B cell (primary cell): ENCODE results near the gene RDH14. TPM values are rescaled to one million over a fixed set of nuclear protein-coding genes. Genes with fewer than 3 reads are reported as not detected.

Experiments used
- ATAC-seq: fragments of 200-7000 bp; cut with Tn5 transposase; one replicate; pipeline ENCODE4 v1.10.0; 2021; ENCODE audit warnings: low read depth, mild to moderate bottlenecking, moderate number of reproducible peaks, moderate library complexity
- CTCF ChIA-PET: fragments of 350-600 bp; sonication (Branson Sonifier 250); formaldehyde crosslinking; loops from one replicate; lab custom pipeline; 2021; ENCODE audit warnings: antibody characterized with exemption, inconsistent platforms; lab: Charles Lee
- POLR2A ChIA-PET: fragments of 350-600 bp; sonication (Branson Sonifier 250); formaldehyde crosslinking; loops from one replicate; lab custom pipeline; 2021; ENCODE audit warnings: antibody characterized with exemption; lab: Charles Lee
- DNase-seq: peaks from one replicate; pipeline ENCODE4 v3.0.0; 2013
- H2AFZ ChIP-seq: 2 replicates; pipeline ENCODE4 v1.6.1; 2012; ENCODE audit warnings: mild to moderate bottlenecking, low read depth, low read length; ENCODE audit not compliant: insufficient read depth, poor library complexity, severe bottlenecking
- H3K27ac ChIP-seq, 2 donors: 1 replicate in 1 of 2; 2 replicates in 1 of 2; pipeline ENCODE4 v1.5.1; 2012 to 2013; ENCODE audit warnings: low read length in 2 of 2, mild to moderate bottlenecking in 2 of 2, moderate library complexity in 1 of 2
- H3K27me3 ChIP-seq, 4 experiments: fragments of 200-600 bp in 1 of 4; sonication (generic) in 1 of 4; replicated peaks in 1 of 4; 1 replicate in 2 of 4; 2 replicates in 2 of 4; pipeline versions ENCODE4 v1.6.1 to v1.7.0; 2013 to 2016; ENCODE audit warnings: low read length in 3 of 4, mild to moderate bottlenecking in 2 of 4, mixed read lengths in 1 of 4, moderate library complexity in 1 of 4; ENCODE audit not compliant: insufficient read depth in 4 of 4, control insufficient read depth in 3 of 4; ENCODE audit errors: control extremely low read depth in 1 of 4
- H3K36me3 ChIP-seq, 2 experiments: replicated peaks in 1 of 2; 1 replicate in 1 of 2; 2 replicates in 1 of 2; pipeline versions ENCODE4 v1.6.1 to v1.7.1; 2013; ENCODE audit warnings: low read length in 1 of 2; ENCODE audit not compliant: insufficient read depth in 2 of 2, control insufficient read depth in 1 of 2; ENCODE audit errors: control extremely low read depth in 1 of 2, extremely low read depth in 1 of 2
- H3K4me1 ChIP-seq, 2 donors: fragments of 200-600 bp in 1 of 2; sonication (generic) in 1 of 2; 1 replicate in 1 of 2; 2 replicates in 1 of 2; pipeline versions ENCODE4 v1.5.1 to v1.6.1; 2013 to 2017; ENCODE audit warnings: low read length in 2 of 2; ENCODE audit not compliant: control insufficient read depth in 2 of 2, insufficient read depth in 2 of 2
- H3K4me2 ChIP-seq: replicated peaks from 2 replicates; pipeline ENCODE3; 2012; ENCODE audit warnings: mild to moderate bottlenecking, low read depth, low read length; ENCODE audit not compliant: poor library complexity, severe bottlenecking
- H3K4me3 ChIP-seq, 5 experiments: fragments of 200-600 bp in 1 of 5; sonication (generic) in 1 of 5; 1 replicate in 3 of 5; 2 replicates in 2 of 5; pipeline versions ENCODE4 v1.5.1 to v1.7.0; 2011 to 2016; ENCODE audit warnings: low read length in 4 of 5, mild to moderate bottlenecking in 4 of 5, low read depth in 2 of 5, control low read depth in 1 of 5, moderate library complexity in 1 of 5; ENCODE audit not compliant: insufficient read depth in 1 of 5; ENCODE audit errors: control extremely low read depth in 1 of 5, extremely low read depth in 1 of 5
- H3K79me2 ChIP-seq: fragments of 200-600 bp; sonication (generic); one replicate; pipeline ENCODE4 v1.6.0; 2016; ENCODE audit warnings: low read length; ENCODE audit not compliant: control insufficient read depth, insufficient read depth
- H3K9ac ChIP-seq: fragments of 200-600 bp; sonication (generic); 2 replicates; pipeline ENCODE4 v1.6.1; 2017; ENCODE audit warnings: mild to moderate bottlenecking, low read length, moderate library complexity
- H3K9me3 ChIP-seq, 3 donors: one replicate each; pipeline versions ENCODE4 v1.6.1 to v1.7.1; 2013; ENCODE audit warnings: low read length in 2 of 3; ENCODE audit not compliant: control insufficient read depth in 2 of 3, insufficient read depth in 1 of 3; ENCODE audit errors: control extremely low read depth in 1 of 3
- H4K20me1 ChIP-seq: 2 replicates; pipeline ENCODE4 v1.6.0; 2012; ENCODE audit warnings: mild to moderate bottlenecking, low read length; ENCODE audit not compliant: insufficient read depth, control insufficient read depth, poor library complexity, severe bottlenecking
- H3K27ac Mint-ChIP-seq: one replicate; pipeline ENCODE4 v1.8.0; 2021; ENCODE audit warnings: mixed read lengths
- H3K27me3 Mint-ChIP-seq: one replicate; pipeline ENCODE4 v1.8.0; 2021; ENCODE audit warnings: mixed read lengths
- H3K4me1 Mint-ChIP-seq: one replicate; pipeline ENCODE4 v1.8.0; 2021; ENCODE audit warnings: mixed read lengths
- H3K4me3 Mint-ChIP-seq: one replicate; pipeline ENCODE4 v1.8.0; 2021; ENCODE audit warnings: mixed read lengths
- H3K9me3 Mint-ChIP-seq: one replicate; pipeline ENCODE4 v1.8.0; 2022; ENCODE audit warnings: mixed read lengths; ENCODE audit not compliant: insufficient read depth
- EZH2 ChIP-seq: IDR thresholded peaks from 2 replicates; pipeline ENCODE4 v1.6.1; 2012; ENCODE audit warnings: borderline replicate concordance, low read depth, mild to moderate bottlenecking, moderate library complexity, low read length; ENCODE audit not compliant: insufficient read depth, poor library complexity, severe bottlenecking
- WGBS: methylation state at CpG from one replicate; pipeline ENCODE4 v1.1.5; 2013; ENCODE audit warnings: missing lambda C conversion rate; ENCODE audit not compliant: insufficient coverage; 5-methylcytosine and 5-hydroxymethylcytosine counted together
- intact Hi-C: fragments of 100-400 bp; cut with micrococcal nuclease; formaldehyde crosslinking; loops from one replicate; pipeline ENCODE4 v1.10.0; 2022
- polyA plus RNA-seq: library from polyadenylated mRNA; depleted of rRNA; stranded (reverse); fragments of >200 nt; gene quantifications from 2 replicates; pipeline ENCODE4 v1.2.3, GENCODE V29; 2012
- total RNA-seq, 2 donors: library from RNA; stranded (reverse); fragments of 120-200 nt in 1 of 2; gene quantifications; 1 replicate in 1 of 2; 2 replicates in 1 of 2; pipeline versions ENCODE4 v1.2.3 to v1.2.4, GENCODE V29; 2013 to 2022
- TF ChIP-seq, protein P1 (sequence below): fragments of 200-600 bp; IDR thresholded peaks from one replicate; pipeline ENCODE4 v1.8.0; 2022; ENCODE audit warnings: antibody characterized with exemption, mild to moderate bottlenecking

Gene RDH14
- total and polyA plus RNA-seq, 2 donors (not counting 1 experiment from before 2014, with no cell fraction given), result 9.6 to 18.5 TPM

DNA sequence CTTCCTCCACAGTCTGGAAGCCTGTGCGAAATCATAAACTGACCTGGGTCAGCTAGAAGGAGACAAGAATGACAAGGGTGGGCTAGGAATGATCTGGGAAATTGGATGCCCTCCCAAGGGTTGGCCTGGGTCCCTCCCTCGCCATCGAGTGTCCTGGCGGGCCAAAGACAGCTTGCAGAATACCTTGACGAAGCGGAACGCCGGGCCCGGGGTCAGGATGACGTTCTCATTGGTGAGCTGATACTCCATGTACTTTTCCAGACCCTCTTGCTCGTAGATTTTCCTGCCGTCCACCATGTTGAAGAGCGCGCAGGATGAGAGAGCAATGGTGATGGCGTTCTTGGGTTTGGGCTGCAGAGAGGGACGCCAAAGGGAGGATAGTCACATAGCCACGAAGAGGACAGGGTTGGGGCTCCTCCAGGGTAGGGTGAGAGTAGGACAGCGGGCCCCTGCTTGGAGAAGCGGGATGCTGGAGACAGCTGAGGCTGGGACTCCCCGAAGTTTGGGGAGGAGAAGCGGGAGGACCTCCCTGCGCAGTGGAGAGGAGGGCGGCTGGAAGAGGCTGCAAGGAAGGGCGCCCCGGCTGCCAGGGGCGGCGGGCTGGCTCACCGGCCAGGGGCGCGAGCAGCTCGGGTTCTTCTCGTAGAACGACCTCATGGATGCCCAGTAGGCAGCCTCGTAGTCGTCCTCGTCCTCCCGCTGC is 23.6 kb upstream of the RDH14 start:
- ATAC-seq (no peak), DNase-seq (no peak)
- Mint-ChIP-seq H3K4me3 (no peak overlapping the region), H3K4me1 (no peaks in the 10 kb centered on the region), H3K27me3 (no peaks in the 10 kb centered on the region), H3K27ac (no peak overlapping the region), H3K9me3 (no peaks in the 10 kb centered on the region)
- H3K79me2 ChIP-seq, result no peaks in the 10 kb centered on the region
- no peak overlapping the region for H3K27ac ChIP-seq
- no peak overlapping the region for H2AFZ ChIP-seq
- no peaks in the 10 kb centered on the region for H4K20me1 ChIP-seq
- no peak overlapping the region for H3K4me3 ChIP-seq
- intact Hi-C loops, result no loop called here
- no peaks in the 10 kb centered on the region for H3K4me1 ChIP-seq
- H3K9ac ChIP-seq, result no peak overlapping the region
- no peak overlapping the region for H3K4me2 ChIP-seq
- 90% methylated on average over 37 of the region's 37 CpGs for WGBS
- no peaks in the 10 kb centered on the region for H3K36me3 ChIP-seq
- CTCF ChIA-PET, result no interaction called here
- peaks cover 0 to 12% (median 1%) of the 10 kb centered on the region in 3 donors for H3K9me3 ChIP-seq
- H3K27me3 ChIP-seq, result no peaks in the 10 kb centered on the region
- POLR2A ChIA-PET, result no interaction called here
- TF ChIP-seq, protein P1, sequence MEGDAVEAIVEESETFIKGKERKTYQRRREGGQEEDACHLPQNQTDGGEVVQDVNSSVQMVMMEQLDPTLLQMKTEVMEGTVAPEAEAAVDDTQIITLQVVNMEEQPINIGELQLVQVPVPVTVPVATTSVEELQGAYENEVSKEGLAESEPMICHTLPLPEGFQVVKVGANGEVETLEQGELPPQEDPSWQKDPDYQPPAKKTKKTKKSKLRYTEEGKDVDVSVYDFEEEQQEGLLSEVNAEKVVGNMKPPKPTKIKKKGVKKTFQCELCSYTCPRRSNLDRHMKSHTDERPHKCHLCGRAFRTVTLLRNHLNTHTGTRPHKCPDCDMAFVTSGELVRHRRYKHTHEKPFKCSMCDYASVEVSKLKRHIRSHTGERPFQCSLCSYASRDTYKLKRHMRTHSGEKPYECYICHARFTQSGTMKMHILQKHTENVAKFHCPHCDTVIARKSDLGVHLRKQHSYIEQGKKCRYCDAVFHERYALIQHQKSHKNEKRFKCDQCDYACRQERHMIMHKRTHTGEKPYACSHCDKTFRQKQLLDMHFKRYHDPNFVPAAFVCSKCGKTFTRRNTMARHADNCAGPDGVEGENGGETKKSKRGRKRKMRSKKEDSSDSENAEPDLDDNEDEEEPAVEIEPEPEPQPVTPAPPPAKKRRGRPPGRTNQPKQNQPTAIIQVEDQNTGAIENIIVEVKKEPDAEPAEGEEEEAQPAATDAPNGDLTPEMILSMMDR, result no peak
- TF ChIP-seq EZH2, result no peak

DNA sequence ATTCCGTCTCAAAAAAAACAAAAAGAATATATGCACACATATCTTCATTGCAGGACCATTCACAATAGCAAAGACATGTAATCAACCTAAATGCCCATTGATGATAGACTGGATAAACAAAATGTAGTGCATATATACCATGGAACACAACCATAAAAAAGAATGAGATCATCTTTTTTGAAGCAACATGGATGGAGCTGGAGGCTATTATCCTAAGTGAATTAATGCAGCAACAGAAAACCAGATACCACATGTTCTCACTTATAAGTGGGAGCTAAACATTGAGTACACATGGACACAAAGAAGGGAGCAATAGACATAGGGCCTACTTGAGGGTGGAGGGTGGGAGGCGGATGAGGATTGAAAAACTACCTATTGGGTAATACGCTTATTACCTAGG is 20.2 kb upstream of the RDH14 start:
- peaks cover 2 to 12% (median 5%) of the 10 kb centered on the region in 3 donors for H3K9me3 ChIP-seq
- H2AFZ ChIP-seq, result no peak overlapping the region
- Mint-ChIP-seq H3K4me1 (no peaks in the 10 kb centered on the region), H3K4me3 (no peak overlapping the region), H3K27me3 (no peaks in the 10 kb centered on the region), H3K9me3 (no peaks in the 10 kb centered on the region), H3K27ac (no peak overlapping the region)
- no peak for DNase-seq
- no peaks in the 10 kb centered on the region for H3K79me2 ChIP-seq
- no peak overlapping the region for H3K27ac ChIP-seq
- ChIA-PET CTCF (no interaction called here), POLR2A (no interaction called here)
- no peak overlapping the region for H3K4me3 ChIP-seq
- no CpG with 5 or more reads among the region's 3 CpGs for WGBS
- intact Hi-C loops, result no loop called here
- H3K4me2 ChIP-seq, result no peak overlapping the region
- no peak overlapping the region for H3K9ac ChIP-seq
- ATAC-seq, result no peak
- no peaks in the 10 kb centered on the region for H3K27me3 ChIP-seq
- H3K4me1 ChIP-seq, result no peaks in the 10 kb centered on the region
- H4K20me1 ChIP-seq, result no peaks in the 10 kb centered on the region
- no peaks in the 10 kb centered on the region for H3K36me3 ChIP-seq
- TF ChIP-seq, protein P1, result no peak
- TF ChIP-seq EZH2, result no peak
